Measurements from ENCODE around the gene CHORDC1. TPM values are rescaled to one million over a fixed set of nuclear protein-coding genes. Genes with fewer than 3 reads are reported as not detected.
"Not testable (repeated sequence)": the region's sequence is repeated elsewhere in the genome, so short reads cannot be mapped to it uniquely, and the experiment has no call there.

CHORDC1 gene
- total and polyA plus RNA-seq, 2 donors from 2014 or later, result 12.3 to 21.7 TPM

DNA sequence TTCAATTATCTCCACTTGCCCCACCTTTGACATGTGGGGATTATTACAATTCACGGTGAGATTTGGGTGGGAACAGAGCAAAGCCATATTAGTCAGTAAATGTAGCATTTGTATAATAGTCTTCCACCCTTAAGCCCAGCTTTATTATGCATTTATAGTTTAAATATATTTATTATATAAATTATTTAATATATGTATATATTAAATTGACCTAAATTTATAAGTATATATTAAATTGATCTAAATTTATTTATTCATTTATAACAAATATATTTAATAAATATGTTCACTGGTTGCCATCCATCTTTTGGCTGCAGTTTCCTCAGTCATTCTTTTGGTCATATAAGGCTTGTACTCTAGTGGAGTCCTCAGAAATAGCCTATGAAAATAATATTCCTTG lies 23.6 kb upstream of the CHORDC1 start:
- Histone ChIP-seq H3K36me3 (ENCODE audit: control insufficient read depth in 2 of 3, insufficient read depth in 3 of 3, low read length in 3 of 3) (no peaks in the 10 kb centered on the region), H3K9ac (ENCODE audit: low read length in 3 of 3) (no peak overlapping the region), H3K4me3 (ENCODE audit: low read length in 3 of 3) (no peak overlapping the region), H3K4me1 (ENCODE audit: control insufficient read depth in 2 of 3, insufficient read depth in 2 of 3, low read depth in 1 of 3, low read length in 3 of 3) (no peaks in the 10 kb centered on the region), H3K27me3 (ENCODE audit: control insufficient read depth, insufficient read depth, low read length) (no peaks in the 10 kb centered on the region), H3K9me3 (ENCODE audit: control insufficient read depth in 2 of 3, insufficient read depth in 1 of 3, low read length in 3 of 3) (no peaks in the 10 kb centered on the region), H3K27ac (ENCODE audit: low read depth in 2 of 2, low read length in 2 of 2) (no peak overlapping the region)
- DNase-seq (no peak), FAIRE-seq (no peak)
- intact Hi-C loops (cut with DNase I), result no loop called here
- TF ChIP-seq, protein P1, sequence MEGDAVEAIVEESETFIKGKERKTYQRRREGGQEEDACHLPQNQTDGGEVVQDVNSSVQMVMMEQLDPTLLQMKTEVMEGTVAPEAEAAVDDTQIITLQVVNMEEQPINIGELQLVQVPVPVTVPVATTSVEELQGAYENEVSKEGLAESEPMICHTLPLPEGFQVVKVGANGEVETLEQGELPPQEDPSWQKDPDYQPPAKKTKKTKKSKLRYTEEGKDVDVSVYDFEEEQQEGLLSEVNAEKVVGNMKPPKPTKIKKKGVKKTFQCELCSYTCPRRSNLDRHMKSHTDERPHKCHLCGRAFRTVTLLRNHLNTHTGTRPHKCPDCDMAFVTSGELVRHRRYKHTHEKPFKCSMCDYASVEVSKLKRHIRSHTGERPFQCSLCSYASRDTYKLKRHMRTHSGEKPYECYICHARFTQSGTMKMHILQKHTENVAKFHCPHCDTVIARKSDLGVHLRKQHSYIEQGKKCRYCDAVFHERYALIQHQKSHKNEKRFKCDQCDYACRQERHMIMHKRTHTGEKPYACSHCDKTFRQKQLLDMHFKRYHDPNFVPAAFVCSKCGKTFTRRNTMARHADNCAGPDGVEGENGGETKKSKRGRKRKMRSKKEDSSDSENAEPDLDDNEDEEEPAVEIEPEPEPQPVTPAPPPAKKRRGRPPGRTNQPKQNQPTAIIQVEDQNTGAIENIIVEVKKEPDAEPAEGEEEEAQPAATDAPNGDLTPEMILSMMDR (IDR thresholded peaks at IDR 0.05; ENCODE audit: borderline replicate concordance, extremely low read depth, insufficient read depth), result no peak

DNA sequence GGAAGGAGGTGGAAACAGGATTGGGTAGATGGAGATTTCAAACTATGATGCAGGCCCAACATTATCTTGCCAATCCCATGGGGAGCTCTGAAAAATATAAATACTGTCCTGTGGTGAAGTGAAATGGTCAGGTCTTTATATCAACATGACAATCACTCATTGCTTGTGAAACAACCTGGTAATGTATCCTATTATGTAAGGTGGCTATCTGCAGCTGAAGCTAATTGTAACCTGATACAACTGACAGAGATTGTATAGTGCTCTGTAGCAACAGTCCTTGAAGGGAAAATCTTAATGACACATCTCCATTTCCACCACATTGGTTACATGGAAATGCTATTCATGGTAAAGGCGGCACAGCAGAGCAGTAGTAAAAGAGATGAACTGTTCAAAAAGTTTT lies 20.7 kb upstream of the CHORDC1 start:
- DNase-seq (no peak), FAIRE-seq (no peak)
- Histone ChIP-seq H3K36me3 (ENCODE audit: control insufficient read depth in 2 of 3, insufficient read depth in 3 of 3, low read length in 3 of 3) (no peaks in the 10 kb centered on the region), H3K27ac (ENCODE audit: low read depth in 2 of 2, low read length in 2 of 2) (no peak overlapping the region), H3K9ac (ENCODE audit: low read length in 3 of 3) (no peak overlapping the region), H3K9me3 (ENCODE audit: control insufficient read depth in 2 of 3, insufficient read depth in 1 of 3, low read length in 3 of 3) (no peaks in the 10 kb centered on the region), H3K27me3 (ENCODE audit: control insufficient read depth, insufficient read depth, low read length) (no peaks in the 10 kb centered on the region), H3K4me3 (ENCODE audit: low read length in 3 of 3) (no peak overlapping the region), H3K4me1 (ENCODE audit: control insufficient read depth in 2 of 3, insufficient read depth in 2 of 3, low read depth in 1 of 3, low read length in 3 of 3) (no peaks in the 10 kb centered on the region)
- intact Hi-C loops (cut with DNase I), result no loop called here
- TF ChIP-seq, protein P1 (IDR thresholded peaks at IDR 0.05; ENCODE audit: borderline replicate concordance, extremely low read depth, insufficient read depth), result no peak

DNA sequence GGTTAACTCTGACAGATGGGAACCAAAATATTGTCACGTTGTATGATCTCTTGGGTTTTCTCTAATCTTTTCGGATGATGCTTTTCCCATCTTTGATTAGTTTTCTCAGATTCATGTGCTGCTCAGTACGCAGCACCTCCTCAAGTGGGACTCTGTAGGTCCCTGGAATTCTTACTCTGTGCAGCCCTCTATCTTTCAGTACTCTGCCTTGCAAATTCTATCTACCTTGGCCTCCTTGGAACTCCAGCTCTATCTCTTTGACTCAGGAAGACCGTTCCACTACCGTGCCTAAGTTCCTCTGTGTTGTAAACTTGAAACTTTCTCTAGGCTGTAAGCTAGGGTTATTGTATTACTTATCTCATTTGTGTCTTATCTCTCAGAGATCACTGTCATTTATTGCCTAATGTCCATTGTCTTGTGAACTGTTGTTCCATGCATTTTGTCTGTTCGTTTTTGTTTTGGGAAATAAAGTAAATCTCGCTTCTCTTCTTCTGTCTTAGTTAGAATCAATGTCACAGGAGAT lies 20.1 kb upstream of the CHORDC1 start:
- DNase-seq (no peak), FAIRE-seq (no peak)
- Histone ChIP-seq H3K4me1 (ENCODE audit: control insufficient read depth in 2 of 3, insufficient read depth in 2 of 3, low read depth in 1 of 3, low read length in 3 of 3) (no peaks in the 10 kb centered on the region), H3K27ac (ENCODE audit: low read depth in 2 of 2, low read length in 2 of 2) (no peak overlapping the region), H3K9me3 (ENCODE audit: control insufficient read depth in 2 of 3, insufficient read depth in 1 of 3, low read length in 3 of 3) (no peaks in the 10 kb centered on the region), H3K27me3 (ENCODE audit: control insufficient read depth, insufficient read depth, low read length) (no peaks in the 10 kb centered on the region), H3K4me3 (ENCODE audit: low read length in 3 of 3) (no peak overlapping the region), H3K9ac (ENCODE audit: low read length in 3 of 3) (no peak overlapping the region), H3K36me3 (ENCODE audit: control insufficient read depth in 2 of 3, insufficient read depth in 3 of 3, low read length in 3 of 3) (no peaks in the 10 kb centered on the region)
- TF ChIP-seq, protein P1 (IDR thresholded peaks at IDR 0.05; ENCODE audit: borderline replicate concordance, extremely low read depth, insufficient read depth), result no peak
- intact Hi-C loops (cut with DNase I), result no loop called here

DNA sequence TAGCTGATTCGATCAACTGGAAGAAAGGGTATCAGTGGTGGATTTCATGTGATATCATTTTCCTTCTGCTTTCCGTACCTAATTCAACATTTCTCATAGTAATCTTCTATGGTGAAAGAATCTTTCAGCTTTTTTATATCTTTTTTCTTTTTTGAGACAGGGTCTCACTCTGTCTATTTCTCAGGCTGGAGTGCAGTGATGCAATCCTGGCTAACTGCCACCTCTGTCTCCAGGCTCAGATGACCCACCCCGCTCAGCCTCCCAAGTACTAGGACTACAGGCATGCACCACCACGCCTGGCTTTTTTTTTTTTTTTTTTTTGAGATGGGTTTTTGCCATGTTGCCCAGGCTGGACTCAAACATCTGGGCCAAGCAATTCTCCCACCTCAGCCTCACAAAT lies 18.6 kb upstream of the CHORDC1 start:
- Histone ChIP-seq H3K4me1 (ENCODE audit: control insufficient read depth in 2 of 3, insufficient read depth in 2 of 3, low read depth in 1 of 3, low read length in 3 of 3) (no peaks in the 10 kb centered on the region), H3K4me3 (ENCODE audit: low read length in 3 of 3) (no peak overlapping the region), H3K9me3 (ENCODE audit: control insufficient read depth in 2 of 3, insufficient read depth in 1 of 3, low read length in 3 of 3) (no peaks in the 10 kb centered on the region), H3K27me3 (ENCODE audit: control insufficient read depth, insufficient read depth, low read length) (no peaks in the 10 kb centered on the region), H3K27ac (ENCODE audit: low read depth in 2 of 2, low read length in 2 of 2) (no peak overlapping the region), H3K36me3 (ENCODE audit: control insufficient read depth in 2 of 3, insufficient read depth in 3 of 3, low read length in 3 of 3) (no peaks in the 10 kb centered on the region), H3K9ac (ENCODE audit: low read length in 3 of 3) (no peak overlapping the region)
- no peak for DNase-seq
- no peak for FAIRE-seq
- intact Hi-C loops (cut with DNase I), result no loop called here
- TF ChIP-seq, protein P1 (IDR thresholded peaks at IDR 0.05; ENCODE audit: borderline replicate concordance, extremely low read depth, insufficient read depth), result no peak

GRCh38 chr11:90239967-90240636 lies 17.3 kb upstream of the CHORDC1 start:
- H3K4me3 ChIP-seq (ENCODE audit: low read length in 3 of 3), result not testable (repeated sequence)

More at GRCh38 chr11:90239967-90240636, 17.3 kb upstream of the CHORDC1 start:
- H3K27me3 ChIP-seq (ENCODE audit: control insufficient read depth, insufficient read depth, low read length); H3K36me3 ChIP-seq (ENCODE audit: control insufficient read depth in 2 of 3, insufficient read depth in 3 of 3, low read length in 3 of 3); H3K27ac ChIP-seq (ENCODE audit: low read depth in 2 of 2, low read length in 2 of 2); DNase-seq; H3K9ac ChIP-seq (ENCODE audit: low read length in 3 of 3); H3K4me1 ChIP-seq (ENCODE audit: control insufficient read depth in 2 of 3, insufficient read depth in 2 of 3, low read depth in 1 of 3, low read length in 3 of 3); FAIRE-seq; H3K9me3 ChIP-seq (ENCODE audit: control insufficient read depth in 2 of 3, insufficient read depth in 1 of 3, low read length in 3 of 3); intact Hi-C loops (cut with DNase I): not testable (repeated sequence)
